K562 (cell line): ENCODE data around the gene PCSK6. TPM values are rescaled to one million over a fixed set of nuclear protein-coding genes. Genes with fewer than 3 reads are reported as not detected.
"Not testable (repeated sequence)": the region's sequence is repeated elsewhere in the genome, so short reads cannot be mapped to it uniquely, and the experiment has no call there.

Experiments
- CBFB ChIP-seq: sonication (generic); formaldehyde crosslinking; IDR thresholded peaks from 2 replicates; pipeline ENCODE4 v1.4.0; 2020; ENCODE audit warnings: mild to moderate bottlenecking, missing genetic modification reagents
- CREB1 ChIP-seq, 2 experiments: sonication (generic) in 1 of 2; formaldehyde crosslinking in 1 of 2; IDR thresholded peaks; 2 replicates each; pipeline versions ENCODE4 v1.6.1 to v1.8.0; 2012 to 2022; ENCODE audit warnings: inconsistent platforms in 1 of 2, mild to moderate bottlenecking in 1 of 2, missing genetic modification reagents in 1 of 2, moderate library complexity in 1 of 2
- DMBX1 ChIP-seq: fragments of 250-450 bp; sonication (Bioruptor Pico); IDR thresholded peaks from 2 replicates; pipeline ENCODE4 v1.8.0; 2022; ENCODE audit warnings: inconsistent platforms, mild to moderate bottlenecking, moderate library complexity, borderline replicate concordance
- EHMT2 ChIP-seq: fragments of 450-650 bp; IDR thresholded peaks from 2 replicates; pipeline ENCODE4 v1.6.1; 2018; ENCODE audit warnings: antibody characterized with exemption
- FOXK1 ChIP-seq: sonication (generic); formaldehyde crosslinking; IDR thresholded peaks from 2 replicates; pipeline ENCODE4 v1.8.0; 2022; ENCODE audit warnings: missing genetic modification reagents, mild to moderate bottlenecking, borderline replicate concordance
- HNRNPLL ChIP-seq: fragments of 200-400 bp; formaldehyde crosslinking; IDR thresholded peaks from 2 replicates; pipeline ENCODE4 v1.6.1; 2017; ENCODE audit warnings: low read length, low read depth, mild to moderate bottlenecking; ENCODE audit not compliant: poor library complexity, severe bottlenecking
- JUN ChIP-seq, 2 experiments: sonication (generic) in 1 of 2; formaldehyde crosslinking in 1 of 2; IDR thresholded peaks; 2 replicates each; pipeline versions ENCODE4 v1.6.1 to v1.8.0; 2012 to 2022; ENCODE audit warnings: borderline replicate concordance in 2 of 2, mild to moderate bottlenecking in 2 of 2, improper control_type of control experiment in 1 of 2, low read depth in 1 of 2, low read length in 1 of 2, missing genetic modification reagents in 1 of 2
- KDM4B ChIP-seq, 2 experiments: fragments of 450-650 bp in 1 of 2; sonication (generic) in 1 of 2; IDR thresholded peaks; 2 replicates each; pipeline ENCODE4 v1.6.1; 2016 to 2017; ENCODE audit warnings: borderline replicate concordance in 2 of 2, antibody characterized with exemption in 1 of 2, low read depth in 1 of 2, mild to moderate bottlenecking in 1 of 2
- MTA2 ChIP-seq: fragments of 450-650 bp; IDR thresholded peaks from 2 replicates; pipeline ENCODE4 v1.6.1; 2016; ENCODE audit warnings: low read depth
- PHF8 ChIP-seq: fragments of 200-600 bp; sonication (generic); IDR thresholded peaks from 2 replicates; pipeline ENCODE4 v1.6.1; 2012; ENCODE audit warnings: mixed run types, mild to moderate bottlenecking, inconsistent platforms, low read length, moderate library complexity, borderline replicate concordance
- POLR2A ChIP-seq: fragments of 450-650 bp; conservative IDR thresholded peaks from 2 replicates; pipeline ENCODE4 v1.6.1; 2016
- PYGO2 ChIP-seq: fragments of 450-650 bp; IDR thresholded peaks from 2 replicates; pipeline ENCODE4 v1.6.1; 2016; ENCODE audit warnings: mild to moderate bottlenecking, missing genetic modification characterization, moderate library complexity, missing compliant biosample characterization
- RBFOX2 ChIP-seq: fragments of 200-400 bp; formaldehyde crosslinking; IDR thresholded peaks from 2 replicates; pipeline ENCODE4 v1.6.1; 2017; ENCODE audit warnings: low read depth, mild to moderate bottlenecking, low read length, moderate library complexity
- VEZF1 ChIP-seq: fragments of 200-800 bp; sonication (Bioruptor generic); IDR thresholded peaks from 2 replicates; pipeline ENCODE4 v1.6.1; 2017; ENCODE audit warnings: missing genetic modification characterization, missing compliant biosample characterization
- ZBTB11 ChIP-seq, 3 experiments: fragments of 200-800 bp in 1 of 3; fragments of 250-450 bp in 1 of 3; fragments of 450-650 bp in 1 of 3; sonication (Bioruptor Pico) in 1 of 3; sonication (Bioruptor generic) in 1 of 3; formaldehyde crosslinking in 1 of 3; IDR thresholded peaks; 2 replicates each; pipeline versions ENCODE4 v1.6.1 to v1.8.0; 2016 to 2022; ENCODE audit warnings: mild to moderate bottlenecking in 2 of 3, missing genetic modification characterization in 2 of 3, missing compliant biosample characterization in 1 of 3, moderate library complexity in 1 of 3
- polyA plus RNA-seq, 8 experiments: library from polyadenylated mRNA; depleted of rRNA in 4 of 8; stranded (reverse) in 5 of 8; unstranded in 3 of 8; fragments of >200 nt; fragmentation: Nextera tagmentation in 2 of 8; fragmentation: Illumina TruSeq in 1 of 8; extraction: Ambion mirVana in 2 of 8; extraction: Trizol in 1 of 8; gene quantifications; 2 replicates each; pipeline versions ENCODE4 v1.2.1 to v1.2.3, GENCODE V29; 2011 to 2014; ENCODE audit warnings: inconsistent platforms in 1 of 8, missing spikeins in 1 of 8
- total RNA-seq, 7 experiments: library from RNA; depleted of rRNA in 6 of 7; stranded (reverse); fragments of >200 nt in 6 of 7; fragmentation: Illumina TruSeq in 2 of 7; extraction: Trizol in 2 of 7; gene quantifications; 2 replicates each; pipeline versions ENCODE4 v1.2.1 to v1.2.3, GENCODE V29; 2011 to 2021; ENCODE audit warnings: low replicate concordance in 1 of 7
- TF ChIP-seq, protein P1 (sequence below): sonication (generic); formaldehyde crosslinking; IDR thresholded peaks from 2 replicates; pipeline ENCODE4 v1.9.0; 2022; ENCODE audit warnings: mild to moderate bottlenecking, missing genetic modification reagents
- TF ChIP-seq, protein P2 (sequence below): sonication (generic); formaldehyde crosslinking; IDR thresholded peaks from 2 replicates; pipeline ENCODE4 v1.8.0; 2022; ENCODE audit warnings: missing genetic modification reagents, mild to moderate bottlenecking, moderate library complexity, borderline replicate concordance

PCSK6 gene
- total and polyA plus RNA-seq, 9 of the 15 experiments (the other 6 are each of a cell fraction or from before 2014, with no cell fraction given), result 2.2 to 32.6 (median 14.5) TPM

DNA sequence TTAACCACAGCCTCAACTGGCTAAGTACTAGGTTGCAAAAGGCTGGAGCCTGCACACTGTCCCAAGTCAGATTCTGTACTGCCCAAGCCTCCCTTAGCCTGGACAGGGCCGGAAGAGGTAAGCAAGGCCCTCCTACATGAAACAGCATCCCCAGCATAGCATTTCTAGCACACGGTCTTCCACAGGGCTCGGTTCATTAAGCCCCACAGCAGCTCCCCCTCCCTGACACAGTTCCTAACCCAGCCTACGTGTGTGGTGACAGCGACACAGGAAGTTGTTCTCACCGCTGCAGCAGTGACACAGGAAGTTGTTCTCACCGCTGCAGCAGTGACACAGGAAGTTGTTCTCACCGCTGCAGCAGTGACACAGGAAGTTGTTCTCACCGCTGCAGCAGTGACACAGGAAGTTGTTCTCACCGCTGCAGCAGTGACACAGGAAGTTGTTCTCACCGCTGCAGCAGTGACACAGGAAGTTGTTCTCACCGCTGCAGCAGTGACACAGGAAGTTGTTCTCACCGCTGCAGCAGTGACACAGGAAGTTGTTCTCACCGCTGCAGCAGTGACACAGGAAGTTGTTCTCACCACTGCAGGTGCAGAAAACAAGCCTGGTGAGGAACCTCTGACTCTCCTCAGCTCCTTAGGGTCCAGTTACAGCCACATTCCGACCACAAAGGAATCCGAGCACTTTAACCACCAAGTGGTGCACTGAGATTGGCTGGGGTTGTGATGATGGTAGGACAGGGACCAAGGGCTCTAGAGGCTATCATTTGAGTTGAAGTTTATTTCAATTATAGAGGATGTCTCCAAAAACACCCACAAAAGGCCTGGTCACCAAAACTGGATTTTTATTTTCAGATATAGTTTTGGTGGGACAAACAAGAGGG, 155.4 kb downstream of the PCSK6 start (continued):
- TF ChIP-seq, protein P1, sequence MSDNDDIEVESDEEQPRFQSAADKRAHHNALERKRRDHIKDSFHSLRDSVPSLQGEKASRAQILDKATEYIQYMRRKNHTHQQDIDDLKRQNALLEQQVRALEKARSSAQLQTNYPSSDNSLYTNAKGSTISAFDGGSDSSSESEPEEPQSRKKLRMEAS, result peak; percentile 25; the same call in 1 of the 2 replicates
- TF ChIP-seq EHMT2 (peak; percentile 98), CREB1 (IDR thresholded peaks at IDR 0.05) (peak; percentile 37; the same call in 1 of the 2 replicates), CREB1 (CRISPR knock-in tag; IDR thresholded peaks at IDR 0.05) (peak; percentile 65; the same call in 1 of the 2 replicates), VEZF1 (CRISPR knock-in tag) (peak; percentile 62), CBFB (CRISPR knock-in tag) (peak; percentile 17; the same call in 1 of the 2 replicates), PYGO2 (peak; percentile 75; the same call in 1 of the 2 replicates), HNRNPLL (peak; percentile 10), RBFOX2 (peak; percentile 51), KDM4B (IDR thresholded peaks at IDR 0.05; ENCODE audit: borderline replicate concordance in 2 of 2, low read depth in 1 of 2) (peak in 1 of 2 experiments; percentile 99; a peak in 2 of 4 replicates), JUN (IDR thresholded peaks at IDR 0.05; ENCODE audit: borderline replicate concordance, low read depth, low read length) (peak; percentile 85), PHF8 (peak; percentile 58; the same call in 1 of the 2 replicates), MTA2 (peak; percentile 30; the same call in 1 of the 2 replicates), POLR2A (peak; percentile 61; the same call in 1 of the 2 replicates), DMBX1 (CRISPR knock-in tag) (peak; percentile 68; the same call in 1 of the 2 replicates), ZBTB11 (CRISPR knock-in tag; IDR thresholded peaks at IDR 0.05) (peak in 2 of 3 experiments; percentile 4 to 91; a peak in 2 of 6 replicates), FOXK1 (CRISPR knock-in tag) (peak; percentile 70; the same call in 1 of the 2 replicates)
- TF ChIP-seq, protein P2, sequence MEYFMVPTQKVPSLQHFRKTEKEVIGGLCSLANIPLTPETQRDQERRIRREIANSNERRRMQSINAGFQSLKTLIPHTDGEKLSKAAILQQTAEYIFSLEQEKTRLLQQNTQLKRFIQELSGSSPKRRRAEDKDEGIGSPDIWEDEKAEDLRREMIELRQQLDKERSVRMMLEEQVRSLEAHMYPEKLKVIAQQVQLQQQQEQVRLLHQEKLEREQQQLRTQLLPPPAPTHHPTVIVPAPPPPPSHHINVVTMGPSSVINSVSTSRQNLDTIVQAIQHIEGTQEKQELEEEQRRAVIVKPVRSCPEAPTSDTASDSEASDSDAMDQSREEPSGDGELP (CRISPR knock-in tag), result peak; percentile 68; the same call in 1 of the 2 replicates
- not testable (repeated sequence) for TF ChIP-seq JUN (CRISPR knock-in tag; IDR thresholded peaks at IDR 0.05; ENCODE audit: borderline replicate concordance)
